HEK293T (cell line): Measurements from ENCODE around the gene LRP2.

Experiments used
- CTCF ChIA-PET: fragments of 350-600 bp; formaldehyde crosslinking; extraction: SDS; loops from one replicate; lab custom pipeline; 2021; ENCODE audit warnings: antibody characterized with exemption, inconsistent platforms; lab: Yijun Ruan, JAX
- POLR2A ChIA-PET: fragments of 350-600 bp; formaldehyde crosslinking; extraction: SDS; loops from one replicate; lab custom pipeline; 2020; ENCODE audit warnings: antibody characterized with exemption, inconsistent platforms; lab: Yijun Ruan, JAX
- DNase-seq: peaks from one replicate; pipeline ENCODE4 v3.0.0; 2012; ENCODE audit warnings: mixed read lengths; ENCODE audit errors: extremely low spot score
- ARNT ChIP-seq: fragments of 450-650 bp; IDR thresholded peaks from 2 replicates; pipeline ENCODE4 v1.6.1; 2017; ENCODE audit warnings: mild to moderate bottlenecking
- BHLHE40 ChIP-seq: fragments of 450-650 bp; IDR thresholded peaks from 2 replicates; pipeline ENCODE4 v1.6.1; 2016; ENCODE audit warnings: mild to moderate bottlenecking, moderate library complexity, borderline replicate concordance
- CTBP1 ChIP-seq: fragments of 450-650 bp; IDR thresholded peaks from 2 replicates; pipeline ENCODE4 v1.6.1; 2016; ENCODE audit warnings: borderline replicate concordance
- ELF4 ChIP-seq: fragments of 450-650 bp; IDR thresholded peaks from 2 replicates; pipeline ENCODE4 v1.6.1; 2017; ENCODE audit warnings: antibody characterized with exemption
- FOXA1 ChIP-seq: fragments of 450-650 bp; IDR thresholded peaks from 2 replicates; pipeline ENCODE4 v1.6.1; 2016; ENCODE audit warnings: mild to moderate bottlenecking
- FOXK2 ChIP-seq: fragments of 450-650 bp; IDR thresholded peaks from 2 replicates; pipeline ENCODE4 v1.6.1; 2016; ENCODE audit warnings: mild to moderate bottlenecking
- FOXM1 ChIP-seq: fragments of 450-650 bp; IDR thresholded peaks from 2 replicates; pipeline ENCODE4 v1.6.1; 2017; ENCODE audit warnings: mild to moderate bottlenecking, borderline replicate concordance
- HDGF ChIP-seq: fragments of 450-650 bp; IDR thresholded peaks from 2 replicates; pipeline ENCODE4 v1.6.1; 2017; ENCODE audit warnings: antibody characterized with exemption, borderline replicate concordance
- L3MBTL2 ChIP-seq: fragments of 450-650 bp; conservative IDR thresholded peaks from 2 replicates; pipeline ENCODE4 v1.6.1; 2016; ENCODE audit warnings: mild to moderate bottlenecking
- LEF1 ChIP-seq: fragments of 450-650 bp; IDR thresholded peaks from 2 replicates; pipeline ENCODE4 v1.6.1; 2017; ENCODE audit warnings: mild to moderate bottlenecking, borderline replicate concordance
- NFRKB ChIP-seq: fragments of 450-650 bp; IDR thresholded peaks from 2 replicates; pipeline ENCODE4 v1.6.1; 2016; ENCODE audit warnings: mild to moderate bottlenecking, moderate library complexity
- SP1 ChIP-seq: fragments of 450-650 bp; IDR thresholded peaks from 2 replicates; pipeline ENCODE4 v1.6.1; 2017
- SUZ12 ChIP-seq: fragments of 450-650 bp; IDR thresholded peaks from 2 replicates; pipeline ENCODE4 v1.6.1; 2016; ENCODE audit warnings: mild to moderate bottlenecking
- TARDBP ChIP-seq: fragments of 450-650 bp; IDR thresholded peaks from 2 replicates; pipeline ENCODE4 v1.6.1; 2016
- ZNF384 ChIP-seq: fragments of 450-650 bp; IDR thresholded peaks from 2 replicates; pipeline ENCODE4 v1.6.1; 2016
- TF ChIP-seq, protein P1 (sequence below): fragments of 450-650 bp; IDR thresholded peaks from 2 replicates; pipeline ENCODE4 v1.6.1; 2016

Gene LRP2

DNA sequence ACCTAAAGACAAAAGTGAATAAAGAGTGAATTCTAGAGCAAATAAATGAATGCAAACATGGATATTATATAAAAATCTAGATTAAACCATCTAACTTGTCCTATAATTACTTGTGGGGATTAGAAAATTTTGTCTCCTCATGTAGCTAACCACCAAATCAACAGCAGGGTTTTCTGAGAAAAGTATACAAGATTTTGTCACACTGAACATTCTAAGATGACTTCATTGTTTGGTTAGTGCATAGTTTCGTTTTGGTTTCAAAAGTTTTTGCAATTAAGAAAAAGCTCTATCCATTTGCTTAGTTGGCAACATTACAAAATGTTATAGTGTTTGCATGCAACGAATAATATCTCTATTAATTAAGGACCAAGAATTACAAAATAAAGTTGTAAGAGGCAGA lies 125.0 kb downstream of the LRP2 start:
- ChIA-PET CTCF (interaction anchor here (0.6 kb wide), 1 partner anchor 94 kb away, joined by 3 read pairs; no protein-coding TSS in a partner anchor), POLR2A (no interaction called here)
- no peak for TF ChIP-seq ZNF384
- no peak for TF ChIP-seq BHLHE40
- no peak for TF ChIP-seq L3MBTL2
- TF ChIP-seq LEF1 = no peak
- TF ChIP-seq ARNT = no peak
- no peak for TF ChIP-seq FOXK2
- DNase-seq = no peak

GRCh38 chr2:169232551-169233154 lies 129.7 kb downstream of the LRP2 start:
- CTCF ChIA-PET = no interaction called here
- POLR2A ChIA-PET = no interaction called here
- TF ChIP-seq SUZ12 (no peak), SP1 (no peak), L3MBTL2 (no peak), TARDBP (no peak), FOXK2 (no peak), ELF4 (no peak), LEF1 (no peak), BHLHE40 (no peak), ARNT (no peak), CTBP1 (no peak), FOXM1 (no peak), NFRKB (no peak), ZNF384 (no peak), FOXA1 (no peak), HDGF (no peak)
- TF ChIP-seq, protein P1, sequence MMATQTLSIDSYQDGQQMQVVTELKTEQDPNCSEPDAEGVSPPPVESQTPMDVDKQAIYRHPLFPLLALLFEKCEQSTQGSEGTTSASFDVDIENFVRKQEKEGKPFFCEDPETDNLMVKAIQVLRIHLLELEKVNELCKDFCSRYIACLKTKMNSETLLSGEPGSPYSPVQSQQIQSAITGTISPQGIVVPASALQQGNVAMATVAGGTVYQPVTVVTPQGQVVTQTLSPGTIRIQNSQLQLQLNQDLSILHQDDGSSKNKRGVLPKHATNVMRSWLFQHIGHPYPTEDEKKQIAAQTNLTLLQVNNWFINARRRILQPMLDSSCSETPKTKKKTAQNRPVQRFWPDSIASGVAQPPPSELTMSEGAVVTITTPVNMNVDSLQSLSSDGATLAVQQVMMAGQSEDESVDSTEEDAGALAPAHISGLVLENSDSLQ = no peak
- no peak for DNase-seq

DNA sequence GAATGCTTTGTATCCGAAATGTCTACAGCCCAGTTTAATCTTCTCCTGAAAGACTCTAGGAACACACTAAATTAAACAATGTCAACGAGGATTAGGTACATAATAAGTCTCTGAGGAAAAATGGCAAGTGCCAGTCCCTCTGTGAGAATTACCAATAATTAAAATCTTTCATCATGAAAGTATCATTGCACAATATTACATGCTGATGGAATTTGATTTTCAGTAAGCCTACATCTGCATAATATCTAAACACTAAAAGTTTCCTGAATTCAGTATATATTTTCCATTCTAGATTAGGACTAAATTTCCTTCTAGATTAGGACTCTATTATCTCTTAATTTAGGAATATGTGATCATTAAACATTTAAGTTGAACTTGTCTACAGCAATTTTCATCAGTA lies 132.1 kb downstream of the LRP2 start:
- ChIA-PET POLR2A (no interaction called here), CTCF (no interaction called here)
- TF ChIP-seq BHLHE40 (no peak), SUZ12 (no peak)
- no peak for DNase-seq

DNA sequence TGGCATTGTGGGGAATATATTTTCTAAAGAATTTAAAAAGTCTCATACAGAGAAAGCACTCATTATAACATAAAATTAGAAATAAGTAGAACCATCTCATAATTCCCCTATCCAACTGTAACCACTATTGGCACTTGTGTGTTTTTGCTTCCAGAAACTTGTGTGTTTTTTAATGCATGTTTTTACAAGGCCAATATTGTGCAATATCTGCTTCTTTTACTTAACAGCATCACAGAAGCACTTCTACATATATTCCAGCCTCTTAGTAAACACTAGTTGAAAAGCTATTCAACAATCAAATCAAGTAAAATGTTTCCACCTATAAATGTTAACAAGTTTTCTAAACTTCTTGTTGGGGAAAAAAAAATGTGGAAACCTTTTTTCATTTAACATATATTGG lies 132.7 kb downstream of the LRP2 start:
- ChIA-PET CTCF (no interaction called here), POLR2A (no interaction called here)
- TF ChIP-seq FOXM1 (no peak), SUZ12 (no peak)
- no peak for DNase-seq

- ChIA-PET CTCF (no interaction called here), POLR2A (no interaction called here)
- no peak for DNase-seq
- TF ChIP-seq CTBP1 (no peak), TARDBP (no peak), LEF1 (no peak), BHLHE40 (no peak), FOXM1 (no peak), L3MBTL2 (no peak), SUZ12 (no peak), ELF4 (no peak), ARNT (no peak), FOXK2 (no peak), ZNF384 (no peak), SP1 (no peak), HDGF (no peak), NFRKB (no peak), FOXA1 (no peak)
- TF ChIP-seq, protein P1 = no peak
Measured at GRCh38 chr2:169225906-169226305, 136.4 kb downstream of the LRP2 start.

DNA sequence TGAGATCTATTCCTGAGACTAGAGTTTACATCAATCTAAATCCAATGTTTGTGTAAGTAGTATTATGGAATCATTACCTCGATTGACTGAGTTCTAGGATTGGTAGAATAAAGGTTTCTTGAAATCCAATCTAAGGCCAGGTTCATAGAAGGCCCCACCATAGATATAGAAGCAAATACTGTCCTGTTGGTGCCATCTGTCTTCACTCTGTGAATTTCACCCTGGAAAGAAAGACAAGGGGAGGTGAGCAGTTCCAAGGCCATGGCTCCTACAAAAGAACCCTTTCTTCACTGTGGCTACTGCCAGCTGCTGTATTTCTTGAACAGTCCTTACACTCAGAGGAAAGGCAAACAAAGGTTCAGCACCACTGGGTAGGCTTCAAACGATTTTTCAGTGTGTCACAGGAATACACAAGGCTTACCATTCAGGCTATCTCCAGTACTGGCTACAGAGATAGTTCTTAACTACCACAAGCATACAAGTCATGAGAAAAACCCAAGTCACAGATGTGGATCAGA lies 137.0 kb downstream of the LRP2 start:
- CTCF ChIA-PET = no interaction called here
- no peak for DNase-seq
- POLR2A ChIA-PET = no interaction called here
- no peak for TF ChIP-seq NFRKB
- TF ChIP-seq SUZ12 = no peak
- TF ChIP-seq TARDBP = no peak
- TF ChIP-seq, protein P1 = no peak
- TF ChIP-seq FOXM1 = no peak
- no peak for TF ChIP-seq SP1
- no peak for TF ChIP-seq ELF4
- TF ChIP-seq CTBP1 = no peak
- TF ChIP-seq L3MBTL2 = no peak
- TF ChIP-seq HDGF = no peak
- TF ChIP-seq FOXA1 = no peak
- TF ChIP-seq ARNT = no peak
- no peak for TF ChIP-seq FOXK2
- TF ChIP-seq LEF1 = no peak
- no peak for TF ChIP-seq ZNF384
- no peak for TF ChIP-seq BHLHE40
